ENCODE data around the gene GAMT. TPM values are rescaled to one million over a fixed set of nuclear protein-coding genes. Genes with fewer than 3 reads are reported as not detected.

GAMT gene
- total RNA-seq, 1 experiment from 2014 or later: 58.5 TPM

GRCh38 chr19:1401889-1402217, 511 bp upstream of the GAMT start:
- no peak for DNase-seq (ENCODE audit: low read depth)

GRCh38 chr19:1400281-1401137, 833 bp downstream of the GAMT start:
- peak; percentile 32 for DNase-seq (ENCODE audit: low read depth)

GRCh38 chr19:1399745-1400144, 1.6 kb downstream of the GAMT start:
- DNase-seq (ENCODE audit: low read depth): no peak

GRCh38 chr19:1399079-1399478, 2.3 kb downstream of the GAMT start:
- no peak for DNase-seq (ENCODE audit: low read depth)

GRCh38 chr19:1397838-1398237, 3.5 kb downstream of the GAMT start:
- DNase-seq (ENCODE audit: low read depth): no peak

GRCh38 chr19:1396768-1397679, 4.3 kb downstream of the GAMT start:
- no peak for DNase-seq (ENCODE audit: low read depth)

GRCh38 chr19:1396019-1396767, 5.1 kb downstream of the GAMT start:
- no peak for DNase-seq (ENCODE audit: low read depth)

GRCh38 chr19:1395194-1396018, 5.9 kb downstream of the GAMT start:
- no peak for DNase-seq (ENCODE audit: low read depth)

- DNase-seq (ENCODE audit: low read depth): no peak
Observed at GRCh38 chr19:1394252-1395193, 6.8 kb downstream of the GAMT start.

GRCh38 chr19:1393841-1394240, 7.5 kb downstream of the GAMT start:
- DNase-seq (ENCODE audit: low read depth): no peak

- DNase-seq (ENCODE audit: low read depth): no peak
Observed at GRCh38 chr19:1392939-1393530, 8.3 kb downstream of the GAMT start.

GRCh38 chr19:1392407-1392806, 8.9 kb downstream of the GAMT start:
- DNase-seq (ENCODE audit: low read depth): no peak

GRCh38 chr19:1390890-1391423, 10.4 kb downstream of the GAMT start:
- DNase-seq (ENCODE audit: low read depth): no peak

- DNase-seq (ENCODE audit: low read depth): no peak
Observed at GRCh38 chr19:1389033-1389940, 12.1 kb downstream of the GAMT start.

- DNase-seq (ENCODE audit: low read depth): no peak
Observed at GRCh38 chr19:1388637-1389026, 12.7 kb downstream of the GAMT start.

GRCh38 chr19:1387684-1388636, 13.4 kb downstream of the GAMT start:
- DNase-seq (ENCODE audit: low read depth): no peak
